Endodermal cell (in vitro differentiated cells): Measurements from ENCODE around the gene MIPOL1. TPM values are rescaled to one million over a fixed set of nuclear protein-coding genes. Genes with fewer than 3 reads are reported as not detected.

Experiments used
- DNase-seq: peaks from one replicate; pipeline ENCODE4 v3.0.0-alpha.2; 2017
- H3K27ac ChIP-seq: 2 replicates; pipeline ENCODE4 v1.5.1; 2013; ENCODE audit warnings: mild to moderate bottlenecking, low read depth, low read length, moderate library complexity
- H3K27me3 ChIP-seq: 2 replicates; pipeline ENCODE4 v1.6.1; 2013; ENCODE audit warnings: mild to moderate bottlenecking, low read length, moderate library complexity; ENCODE audit not compliant: insufficient read depth, control insufficient read depth, poor library complexity, severe bottlenecking
- H3K36me3 ChIP-seq: 2 replicates; pipeline ENCODE4 v1.7.0; 2013; ENCODE audit warnings: mild to moderate bottlenecking, low read length, moderate library complexity; ENCODE audit not compliant: control insufficient read depth, insufficient read depth
- H3K4me1 ChIP-seq: one replicate; pipeline ENCODE4 v1.7.0; 2013; ENCODE audit warnings: low read length; ENCODE audit not compliant: control insufficient read depth, insufficient read depth
- H3K4me3 ChIP-seq: 2 replicates; pipeline ENCODE4 v1.5.1; 2013; ENCODE audit warnings: mild to moderate bottlenecking, low read length, moderate library complexity
- H3K9ac ChIP-seq: 2 replicates; pipeline ENCODE4 v1.6.1; 2013; ENCODE audit warnings: mild to moderate bottlenecking, low read length, moderate library complexity; ENCODE audit not compliant: poor library complexity, severe bottlenecking; ENCODE audit errors: extremely low read depth
- H3K9me3 ChIP-seq: 2 replicates; pipeline ENCODE4 v1.6.1; 2013; ENCODE audit warnings: mild to moderate bottlenecking, low read length, moderate library complexity; ENCODE audit not compliant: control insufficient read depth
- H3K27ac Mint-ChIP-seq: 2 replicates; pipeline ENCODE4 v1.8.0; 2020; ENCODE audit warnings: mixed read lengths
- H3K27me3 Mint-ChIP-seq: 2 replicates; pipeline ENCODE4 v1.8.0; 2021; ENCODE audit warnings: mild to moderate bottlenecking, mixed read lengths; ENCODE audit not compliant: insufficient read depth
- H3K36me3 Mint-ChIP-seq: 2 replicates; pipeline ENCODE4 v1.8.0; 2020; ENCODE audit warnings: low read depth, mixed read lengths
- H3K4me1 Mint-ChIP-seq: 2 replicates; pipeline ENCODE4 v1.8.0; 2020; ENCODE audit warnings: mixed read lengths
- H3K4me3 Mint-ChIP-seq: 2 replicates; pipeline ENCODE4 v1.8.0; 2020; ENCODE audit warnings: mild to moderate bottlenecking, moderate library complexity, mixed read lengths
- H3K9me3 Mint-ChIP-seq: 2 replicates; pipeline ENCODE4 v1.8.0; 2020; ENCODE audit warnings: mild to moderate bottlenecking, mixed read lengths
- WGBS, 2 experiments: methylation state at CpG; one replicate each; pipeline versions ENCODE4 v1.1.5 to v1.1.7; 2013; ENCODE audit warnings: missing lambda C conversion rate in 2 of 2, mixed read lengths in 1 of 2; ENCODE audit not compliant: insufficient coverage in 1 of 2, insufficient read length in 1 of 2; 5-methylcytosine and 5-hydroxymethylcytosine counted together
- total RNA-seq, 2 donors: library from RNA; stranded (reverse); fragmentation: NEBNext Ultra II Directional in 1 of 2; extraction: Animal tissue kit (Norgen Biotek cat#: 25700) in 1 of 2; gene quantifications; 2 replicates in 1 of 2; 3 replicates in 1 of 2; pipeline ENCODE4 v1.2.1, GENCODE V29; 2021
- TF ChIP-seq, protein P1 (sequence below): fragments of 200-600 bp; sonication (generic); conservative IDR thresholded peaks from 2 replicates; pipeline ENCODE4 v1.5.0; 2021; ENCODE audit warnings: antibody characterized with exemption, mild to moderate bottlenecking

Gene MIPOL1
- total RNA-seq, 2 donors from 2014 or later = 22.0 to 28.5 TPM

DNA sequence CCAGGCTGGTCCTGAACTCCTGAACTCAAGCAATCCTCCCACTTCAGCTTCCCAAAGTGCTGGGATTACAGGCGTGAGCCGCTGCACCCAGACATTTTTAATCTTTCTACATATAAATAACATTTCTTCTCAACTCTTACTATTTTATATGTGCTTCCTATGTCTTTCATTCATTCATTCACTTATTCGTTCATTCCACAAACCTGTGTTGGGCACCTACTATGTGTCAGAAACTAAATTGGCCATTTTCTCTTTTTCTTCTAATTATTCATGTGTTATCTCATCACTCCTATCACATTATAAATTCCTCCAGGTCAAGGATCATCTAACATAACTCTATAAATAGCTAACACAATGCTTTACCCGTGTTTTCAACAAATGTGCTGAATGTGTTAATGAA, 373.7 kb downstream of the MIPOL1 start:
- Mint-ChIP-seq H3K27ac (no peak overlapping the region), H3K9me3 (no peaks in the 10 kb centered on the region), H3K27me3 (peaks cover 34% of the 10 kb centered on the region), H3K4me3 (no peak overlapping the region), H3K4me1 (peaks cover 21% of the 10 kb centered on the region), H3K36me3 (no peaks in the 10 kb centered on the region)
- H3K27me3 ChIP-seq = no peaks in the 10 kb centered on the region
- WGBS, 2 experiments = 97 to 100% methylated on average over 3 to 4 of the region's 4 CpGs
- TF ChIP-seq, protein P1, sequence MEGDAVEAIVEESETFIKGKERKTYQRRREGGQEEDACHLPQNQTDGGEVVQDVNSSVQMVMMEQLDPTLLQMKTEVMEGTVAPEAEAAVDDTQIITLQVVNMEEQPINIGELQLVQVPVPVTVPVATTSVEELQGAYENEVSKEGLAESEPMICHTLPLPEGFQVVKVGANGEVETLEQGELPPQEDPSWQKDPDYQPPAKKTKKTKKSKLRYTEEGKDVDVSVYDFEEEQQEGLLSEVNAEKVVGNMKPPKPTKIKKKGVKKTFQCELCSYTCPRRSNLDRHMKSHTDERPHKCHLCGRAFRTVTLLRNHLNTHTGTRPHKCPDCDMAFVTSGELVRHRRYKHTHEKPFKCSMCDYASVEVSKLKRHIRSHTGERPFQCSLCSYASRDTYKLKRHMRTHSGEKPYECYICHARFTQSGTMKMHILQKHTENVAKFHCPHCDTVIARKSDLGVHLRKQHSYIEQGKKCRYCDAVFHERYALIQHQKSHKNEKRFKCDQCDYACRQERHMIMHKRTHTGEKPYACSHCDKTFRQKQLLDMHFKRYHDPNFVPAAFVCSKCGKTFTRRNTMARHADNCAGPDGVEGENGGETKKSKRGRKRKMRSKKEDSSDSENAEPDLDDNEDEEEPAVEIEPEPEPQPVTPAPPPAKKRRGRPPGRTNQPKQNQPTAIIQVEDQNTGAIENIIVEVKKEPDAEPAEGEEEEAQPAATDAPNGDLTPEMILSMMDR = no peak
- no peak for DNase-seq
- H3K4me1 ChIP-seq = peaks cover 7% of the 10 kb centered on the region
- no peaks in the 10 kb centered on the region for H3K9me3 ChIP-seq
- H3K9ac ChIP-seq = no peak overlapping the region
- H3K27ac ChIP-seq = no peak overlapping the region
- H3K36me3 ChIP-seq = no peaks in the 10 kb centered on the region
- H3K4me3 ChIP-seq = no peak overlapping the region

DNA sequence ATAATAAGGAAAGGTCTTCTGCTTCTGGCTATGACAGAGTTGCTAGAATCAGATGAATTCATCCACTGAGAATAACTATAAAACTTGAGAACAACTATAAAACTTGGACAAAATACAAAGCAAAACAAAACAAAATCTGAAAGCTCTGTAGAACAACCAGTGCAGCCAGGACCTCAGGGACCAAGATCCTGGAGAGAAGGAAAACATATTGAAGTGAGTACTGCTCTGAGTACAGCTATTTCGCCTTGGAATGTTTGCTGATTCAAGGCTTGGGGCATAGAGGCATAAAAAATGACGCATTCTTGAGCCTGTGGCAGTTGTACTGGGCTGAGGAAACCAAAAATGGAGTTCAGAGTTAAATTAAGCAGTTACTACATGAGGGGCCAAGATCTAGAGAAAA, 375.6 kb downstream of the MIPOL1 start:
- no peaks in the 10 kb centered on the region for H3K9me3 ChIP-seq
- H3K27me3 Mint-ChIP-seq = peaks cover 51% of the 10 kb centered on the region
- H3K9me3 Mint-ChIP-seq = no peaks in the 10 kb centered on the region
- H3K9ac ChIP-seq = no peak overlapping the region
- 82 to 100% methylated on average over 2 of the region's 2 CpGs for WGBS, 2 experiments
- TF ChIP-seq, protein P1 = no peak
- H3K27ac ChIP-seq = no peak overlapping the region
- no peaks in the 10 kb centered on the region for H3K36me3 Mint-ChIP-seq
- H3K4me3 Mint-ChIP-seq = no peak overlapping the region
- H3K4me1 ChIP-seq = no peaks in the 10 kb centered on the region
- H3K27me3 ChIP-seq = peaks cover 13% of the 10 kb centered on the region
- no peak for DNase-seq
- no peak overlapping the region for H3K27ac Mint-ChIP-seq
- H3K4me1 Mint-ChIP-seq = peaks cover 9% of the 10 kb centered on the region
- H3K4me3 ChIP-seq = no peak overlapping the region
- no peaks in the 10 kb centered on the region for H3K36me3 ChIP-seq

DNA sequence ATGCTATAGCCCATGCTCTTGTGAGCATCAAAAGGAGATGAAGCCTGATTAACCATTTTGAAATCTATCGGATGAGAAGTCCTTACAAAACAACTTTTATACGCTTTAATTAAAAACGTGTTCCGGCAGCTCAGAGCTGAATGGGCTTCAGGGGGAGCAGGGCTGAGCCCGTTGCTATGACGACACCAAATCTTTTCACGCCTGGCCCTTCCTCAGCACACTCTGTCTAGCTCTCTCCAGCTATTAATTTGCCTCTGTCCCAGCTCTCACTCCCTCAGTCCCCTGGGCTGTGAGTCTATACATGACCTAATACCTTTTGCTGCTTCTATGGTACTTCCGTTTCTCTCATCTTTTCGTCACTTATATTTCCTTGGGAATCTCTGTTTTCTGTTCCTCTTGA, 381.5 kb downstream of the MIPOL1 start:
- Mint-ChIP-seq H3K4me3 (no peak overlapping the region), H3K36me3 (no peaks in the 10 kb centered on the region), H3K27ac (no peak overlapping the region), H3K9me3 (no peaks in the 10 kb centered on the region), H3K27me3 (peaks cover 89% of the 10 kb centered on the region), H3K4me1 (peaks cover 9% of the 10 kb centered on the region)
- Histone ChIP-seq H3K4me1 (no peaks in the 10 kb centered on the region), H3K27me3 (peaks cover 66% of the 10 kb centered on the region), H3K27ac (no peak overlapping the region), H3K4me3 (no peak overlapping the region), H3K36me3 (no peaks in the 10 kb centered on the region), H3K9ac (no peak overlapping the region), H3K9me3 (no peaks in the 10 kb centered on the region)
- peak; percentile 52 for DNase-seq
- WGBS, 2 experiments = 51 to 60% methylated on average over 9 of the region's 9 CpGs
- TF ChIP-seq, protein P1 = no peak
